Pons (tissue), 1 donor: Measurements from ENCODE around the gene COL21A1.
"Not testable (repeated sequence)": the region's sequence is repeated elsewhere in the genome, so short reads cannot be mapped to it uniquely, and the experiment has no call there.

Experiments
- DNase-seq: peaks from one replicate; pipeline ENCODE4 v3.0.0-alpha.2; 2016; ENCODE audit warnings: low spot score

The COL21A1 gene

GRCh38 chr6:56047931-56048540 is 199.3 kb downstream of the COL21A1 start:
- no peak for DNase-seq

- no peak for DNase-seq
Observed at GRCh38 chr6:56046576-56046975, 200.8 kb downstream of the COL21A1 start.

DNA sequence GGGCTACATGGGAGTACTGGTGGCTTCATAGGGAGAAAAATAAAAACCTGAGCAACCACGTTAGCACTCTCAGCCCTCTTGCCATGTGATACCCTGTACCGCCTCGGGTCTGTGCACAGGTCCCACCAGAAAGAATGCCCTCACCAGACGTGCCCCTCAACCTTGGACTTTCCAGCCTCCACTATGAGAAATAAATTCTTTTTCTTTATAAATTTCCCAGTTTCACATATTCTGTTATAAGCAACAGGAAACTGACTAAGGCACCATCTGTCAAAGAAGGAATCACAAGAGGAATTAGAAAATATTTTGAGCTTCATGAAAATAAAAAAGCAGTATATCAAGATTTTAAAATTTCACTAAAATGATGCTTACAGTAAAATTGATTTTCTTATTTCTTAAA is 203.6 kb downstream of the COL21A1 start:
- no peak for DNase-seq

GRCh38 chr6:56043076-56043475 is 204.3 kb downstream of the COL21A1 start:
- DNase-seq = no peak

GRCh38 chr6:56041591-56041990 is 205.8 kb downstream of the COL21A1 start:
- DNase-seq = no peak

GRCh38 chr6:56040889-56041301 is 206.5 kb downstream of the COL21A1 start:
- DNase-seq = no peak

DNA sequence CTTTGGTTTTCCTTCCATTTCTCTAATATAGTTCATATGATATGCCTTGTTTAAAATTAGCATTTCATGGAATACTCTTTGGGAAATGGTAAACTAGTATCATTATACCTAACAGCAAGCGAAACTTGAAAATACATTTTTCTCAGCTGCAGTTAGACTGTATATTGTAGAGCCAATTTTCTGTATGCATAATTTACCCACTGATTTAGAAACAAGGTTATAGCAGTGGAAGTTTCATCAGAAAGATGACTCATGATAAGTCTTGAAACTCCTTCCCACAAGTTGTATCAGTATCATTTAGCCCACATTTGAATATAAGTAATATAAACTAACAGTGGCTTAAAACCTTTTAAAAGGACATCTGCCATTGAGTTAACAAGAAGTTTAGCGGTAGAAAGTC is 207.2 kb downstream of the COL21A1 start:
- DNase-seq = no peak

DNA sequence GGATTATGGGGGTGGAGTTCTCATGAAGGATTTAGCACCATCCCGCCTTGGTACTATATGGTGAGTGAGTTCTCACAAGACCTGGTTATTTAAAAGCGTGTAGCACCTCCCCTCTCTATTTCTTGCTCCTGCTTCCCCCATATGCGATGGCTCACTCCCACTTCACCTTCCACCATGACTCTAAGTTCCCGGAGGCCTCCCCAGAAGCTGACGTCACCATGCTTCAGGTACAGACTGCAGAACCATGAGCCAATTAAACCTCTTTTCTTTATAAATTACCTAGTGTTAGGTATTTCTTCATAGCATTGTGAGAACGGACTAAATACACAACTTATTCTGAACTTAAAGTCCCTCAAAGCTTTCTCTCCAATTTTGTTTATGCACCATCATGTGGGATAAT is 208.6 kb downstream of the COL21A1 start:
- no peak for DNase-seq

- no peak for DNase-seq
Observed at GRCh38 chr6:56037601-56038000, 209.8 kb downstream of the COL21A1 start.

DNA sequence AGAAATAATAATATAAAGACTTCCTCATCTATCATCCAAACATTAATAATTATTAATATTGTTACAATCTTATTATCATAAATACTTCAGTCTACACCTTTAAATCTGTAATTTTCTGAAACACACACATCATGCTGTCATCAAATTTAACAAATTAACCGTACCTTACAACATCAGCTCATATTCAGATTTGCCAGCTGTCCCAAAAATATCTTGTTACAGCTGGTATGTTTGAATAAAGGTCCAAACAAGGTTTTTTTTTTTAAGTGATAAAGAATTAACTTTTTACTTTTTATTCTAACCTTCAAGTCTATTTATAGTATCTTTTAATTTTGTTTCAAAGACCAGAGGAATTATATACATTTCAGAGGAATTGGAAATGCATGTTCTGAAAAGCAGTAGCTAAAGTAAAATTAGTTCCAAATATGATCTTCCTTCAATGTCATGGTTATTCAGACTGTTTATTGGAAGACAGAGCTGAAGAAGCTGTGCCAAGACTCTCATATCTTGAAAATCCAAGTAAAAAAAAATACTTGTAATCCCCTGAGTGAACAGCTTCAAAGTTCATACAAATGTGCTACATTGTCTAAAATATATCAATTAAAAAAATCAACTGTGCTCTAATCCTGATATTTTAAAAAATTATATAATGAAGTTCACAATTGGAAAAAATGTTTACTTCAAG is 210.3 kb downstream of the COL21A1 start:
- no peak for DNase-seq

DNA sequence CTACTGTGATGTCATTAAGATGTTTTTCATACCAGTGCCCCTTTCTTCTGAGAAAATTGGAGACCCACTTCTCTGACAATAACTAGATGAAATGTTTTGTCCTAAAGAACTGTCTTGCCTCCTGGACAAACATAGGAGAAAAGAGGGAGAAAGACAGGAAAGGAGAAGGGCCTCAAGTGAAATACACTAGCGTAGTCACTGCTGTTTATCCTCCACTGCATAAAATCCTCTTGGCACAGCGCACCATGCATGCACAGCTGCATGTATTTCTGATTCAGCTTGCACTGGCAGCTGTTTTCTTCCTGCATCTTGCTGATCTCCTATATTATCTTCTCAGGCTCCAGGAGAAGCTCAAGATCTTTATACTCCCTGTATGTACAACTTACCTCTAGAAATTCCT is 214.0 kb downstream of the COL21A1 start:
- DNase-seq = no peak

DNA sequence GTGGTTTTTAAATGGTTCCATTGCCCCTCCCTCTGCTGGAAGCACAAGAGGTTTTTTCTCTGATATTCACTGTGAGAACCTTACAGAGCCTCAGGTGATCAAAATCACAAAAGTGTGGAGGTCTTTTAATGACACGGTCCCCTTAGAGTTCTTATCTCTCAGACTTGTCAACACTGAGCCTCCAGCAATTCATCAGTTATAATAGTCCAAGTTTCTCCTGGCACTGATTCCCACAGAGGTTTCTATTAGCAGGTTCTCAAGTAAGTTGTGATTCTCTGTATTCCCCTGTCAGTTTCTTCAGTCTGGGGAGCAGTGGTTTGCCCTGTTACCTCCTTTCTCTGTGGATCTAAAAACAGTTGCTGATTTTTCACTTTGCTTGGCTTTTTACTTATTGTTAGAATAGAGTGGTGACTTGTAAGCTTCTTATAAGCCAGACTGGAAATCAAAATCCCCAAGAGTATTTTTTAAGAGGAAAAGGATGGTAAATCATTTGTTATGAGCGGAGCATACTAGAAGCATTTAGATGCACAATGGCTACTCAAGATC is 214.6 kb downstream of the COL21A1 start:
- DNase-seq = no peak

DNA sequence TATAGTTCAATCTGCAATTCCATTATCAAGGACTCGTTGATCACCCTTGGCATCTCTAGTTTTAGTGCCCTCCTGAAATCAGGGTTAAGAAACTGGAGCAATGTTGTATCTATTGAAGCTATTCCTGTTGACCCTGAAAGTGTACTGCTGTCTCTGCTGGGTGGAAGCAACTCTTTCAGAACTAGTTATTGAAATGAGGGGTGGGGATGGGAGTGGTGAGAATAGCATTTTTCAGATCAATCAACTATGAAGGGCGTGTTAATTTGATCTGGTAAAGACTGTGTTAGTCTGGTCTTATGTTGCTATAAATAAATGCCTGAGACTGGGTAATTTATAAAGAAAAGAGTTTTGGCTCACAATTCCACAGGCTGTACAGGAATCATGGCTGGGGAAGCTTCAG is 219.5 kb downstream of the COL21A1 start:
- DNase-seq = no peak

DNA sequence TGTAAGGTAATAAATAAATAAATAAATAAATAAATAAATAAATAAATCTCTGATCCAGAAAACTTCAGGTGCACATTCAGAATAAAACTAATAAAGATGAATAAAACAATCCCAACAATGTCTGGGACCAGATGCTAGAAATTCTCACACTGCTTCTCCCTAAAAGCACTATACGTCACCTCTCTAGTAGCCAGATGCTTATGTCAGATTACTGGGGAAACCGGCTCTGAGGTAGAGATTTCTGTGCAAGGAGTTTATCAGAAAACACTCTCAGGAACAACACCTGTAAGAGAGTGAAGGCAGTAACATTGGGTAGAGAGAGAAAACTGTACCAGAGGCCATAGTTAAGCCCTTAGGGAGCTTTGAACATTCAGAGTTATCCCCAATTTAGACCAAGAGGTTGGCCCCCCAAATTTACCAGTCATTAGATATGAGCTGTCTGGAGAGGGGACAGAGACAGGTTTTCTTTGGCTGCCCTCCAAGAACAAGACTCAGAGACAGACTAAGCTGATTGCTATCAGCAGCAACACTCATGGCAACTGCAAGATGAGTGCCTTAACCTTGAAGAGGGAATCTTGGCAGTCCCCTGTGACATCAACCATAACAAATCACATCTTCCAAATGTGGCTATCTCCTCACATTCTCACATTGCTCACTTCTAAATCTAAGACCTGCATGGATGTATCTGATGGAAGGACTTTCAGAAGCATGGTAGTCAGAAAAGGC is 220.8 kb downstream of the COL21A1 start:
- no peak for DNase-seq

GRCh38 chr6:56025795-56026194 is 221.6 kb downstream of the COL21A1 start:
- DNase-seq = no peak

- DNase-seq = no peak
Observed at GRCh38 chr6:56024931-56025330, 222.4 kb downstream of the COL21A1 start.

- no peak for DNase-seq
Observed at GRCh38 chr6:56023829-56024228, 223.6 kb downstream of the COL21A1 start.

GRCh38 chr6:56022678-56023077 is 224.7 kb downstream of the COL21A1 start:
- DNase-seq = no peak

GRCh38 chr6:56021943-56022342 is 225.4 kb downstream of the COL21A1 start:
- no peak for DNase-seq

DNA sequence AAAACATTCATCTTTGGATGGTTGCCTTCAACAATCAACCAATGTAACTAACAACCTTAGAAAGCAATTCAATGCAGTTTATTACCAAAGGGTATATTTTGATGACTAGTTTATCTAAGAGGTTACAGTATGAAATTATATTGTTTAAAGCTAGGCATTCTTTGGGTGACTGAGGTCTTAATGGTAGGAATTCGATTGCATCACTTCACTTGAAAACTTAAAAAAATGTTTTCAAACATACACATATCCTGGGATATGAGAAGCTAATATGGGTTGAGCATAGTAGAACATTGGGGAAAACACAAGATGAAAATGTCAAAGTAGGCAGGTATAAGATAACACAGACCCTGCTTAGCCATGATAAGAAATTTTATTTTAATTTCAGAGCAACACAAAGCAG is 227.4 kb downstream of the COL21A1 start:
- DNase-seq = no peak

DNA sequence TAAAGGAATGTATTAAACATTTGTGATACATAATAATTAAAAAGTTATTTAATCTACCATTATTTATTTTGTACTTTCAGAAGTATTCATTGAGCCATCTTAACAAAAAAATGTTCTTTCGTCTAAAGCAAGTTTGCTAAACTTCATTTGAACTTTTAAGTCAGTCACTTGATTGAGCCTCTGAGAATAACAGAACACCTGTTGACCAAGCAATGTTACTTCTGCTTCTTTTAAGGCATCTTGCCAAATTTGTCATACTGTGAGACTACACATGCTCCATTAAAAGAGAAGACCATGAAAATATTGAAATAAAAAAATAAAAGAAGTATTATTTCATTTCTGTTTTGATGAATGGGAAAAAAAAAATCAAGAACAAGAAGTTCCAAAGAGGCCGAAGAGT is 230.2 kb downstream of the COL21A1 start:
- no peak for DNase-seq

GRCh38 chr6:56014039-56014438 is 233.3 kb downstream of the COL21A1 start:
- DNase-seq = not testable (repeated sequence)

- no peak for DNase-seq
Observed at GRCh38 chr6:56009636-56010035, 237.7 kb downstream of the COL21A1 start.
